SU-DHL-6 (cell line): Measurements from ENCODE around the gene ALK.

Source experiments
- H2AFZ ChIP-seq: fragments of 200-600 bp; sonication (generic); 2 replicates; pipeline ENCODE4 v1.6.1; 2014; ENCODE audit warnings: low read depth, mild to moderate bottlenecking, moderate library complexity, mixed read lengths, antibody characterized with exemption, low read length; ENCODE audit not compliant: severe bottlenecking
- H3F3A ChIP-seq: fragments of 200-600 bp; shearing (Covaris generic); 2 replicates; pipeline ENCODE4 v1.6.0; 2016; ENCODE audit warnings: antibody characterized with exemption, mild to moderate bottlenecking; ENCODE audit not compliant: insufficient read depth
- H3K27ac ChIP-seq: fragments of 200-600 bp; sonication (generic); 2 replicates; pipeline ENCODE4 v1.5.1; 2016; ENCODE audit warnings: low read depth, mild to moderate bottlenecking, low read length, moderate library complexity, mixed read lengths
- H3K27me3 ChIP-seq: fragments of 200-600 bp; sonication (generic), shearing (Covaris generic); 2 replicates; pipeline ENCODE4 v1.6.0; 2014; ENCODE audit warnings: mild to moderate bottlenecking, low read length
- H3K36me3 ChIP-seq: fragments of 200-600 bp; sonication (generic); 2 replicates; pipeline ENCODE4 v1.6.1; 2014; ENCODE audit warnings: mild to moderate bottlenecking, low read length, mixed read lengths
- H3K4me2 ChIP-seq: fragments of 300-600, 200-600 bp; shearing (Covaris generic), sonication (generic); 2 replicates; pipeline ENCODE4 v1.6.0; 2014; ENCODE audit warnings: low read length, low read depth, mild to moderate bottlenecking; ENCODE audit not compliant: poor library complexity, severe bottlenecking
- H3K4me3 ChIP-seq: fragments of 200-600 bp; sonication (generic); 2 replicates; pipeline ENCODE4 v1.5.1; 2014; ENCODE audit warnings: antibody characterized with exemption, low read length, mild to moderate bottlenecking, mixed read lengths; ENCODE audit not compliant: insufficient read depth, poor library complexity, severe bottlenecking
- H3K79me2 ChIP-seq: fragments of 200-600 bp; sonication (generic); 2 replicates; pipeline ENCODE4 v1.6.1; 2014; ENCODE audit warnings: mild to moderate bottlenecking, low read length, moderate library complexity; ENCODE audit not compliant: insufficient read depth
- H3K9ac ChIP-seq: fragments of 200-600 bp; sonication (generic); 2 replicates; pipeline ENCODE4 v1.7.0; 2014; ENCODE audit warnings: mild to moderate bottlenecking, low read length
- H3K9me2 ChIP-seq: fragments of 200-600 bp; sonication (generic); replicated peaks from 2 replicates; pipeline ENCODE4 v1.6.1; 2014; ENCODE audit warnings: low read length; ENCODE audit not compliant: insufficient read depth
- H3K9me3 ChIP-seq: fragments of 200-600 bp; sonication (generic); 2 replicates; pipeline ENCODE4 v1.6.1; 2014; ENCODE audit warnings: low read length, mixed read lengths; ENCODE audit not compliant: insufficient read depth
- H4K20me1 ChIP-seq: fragments of 200-600 bp; sonication (generic); 2 replicates; pipeline ENCODE4 v1.6.1; 2014; ENCODE audit warnings: low read depth, mild to moderate bottlenecking, antibody characterized with exemption, low read length, moderate library complexity, mixed read lengths
- CTCF ChIP-seq: fragments of 200-600 bp; sonication (generic); IDR thresholded peaks from one replicate; pipeline ENCODE4 v1.5.1; 2017; ENCODE audit warnings: antibody characterized with exemption, mild to moderate bottlenecking, low read length, moderate library complexity; ENCODE audit not compliant: insufficient read depth, poor library complexity, severe bottlenecking
- EZH2phosphoT487 ChIP-seq: fragments of 200-600 bp; sonication (generic), shearing (Covaris generic); conservative IDR thresholded peaks from 2 replicates; pipeline ENCODE4 v1.6.1; 2018; ENCODE audit warnings: mild to moderate bottlenecking, antibody characterized with exemption, low read length, moderate library complexity, mixed read lengths

ALK gene

GRCh38 chr2:29370173-29370572 is 551.2 kb downstream of the ALK start:
- H3K27ac ChIP-seq = no peak overlapping the region
- H3K9me3 ChIP-seq = no peaks in the 10 kb centered on the region
- no peak overlapping the region for H3K4me2 ChIP-seq
- H3K4me3 ChIP-seq = no peak overlapping the region
- H2AFZ ChIP-seq = no peak overlapping the region
- no peaks in the 10 kb centered on the region for H3K79me2 ChIP-seq
- no peaks in the 10 kb centered on the region for H3K9me2 ChIP-seq
- TF ChIP-seq EZH2phosphoT487 (no peak), CTCF (no peak)
- no peaks in the 10 kb centered on the region for H3F3A ChIP-seq
- H3K36me3 ChIP-seq = no peaks in the 10 kb centered on the region
- H4K20me1 ChIP-seq = no peaks in the 10 kb centered on the region
- H3K9ac ChIP-seq = no peak overlapping the region
- H3K27me3 ChIP-seq = no peaks in the 10 kb centered on the region

DNA sequence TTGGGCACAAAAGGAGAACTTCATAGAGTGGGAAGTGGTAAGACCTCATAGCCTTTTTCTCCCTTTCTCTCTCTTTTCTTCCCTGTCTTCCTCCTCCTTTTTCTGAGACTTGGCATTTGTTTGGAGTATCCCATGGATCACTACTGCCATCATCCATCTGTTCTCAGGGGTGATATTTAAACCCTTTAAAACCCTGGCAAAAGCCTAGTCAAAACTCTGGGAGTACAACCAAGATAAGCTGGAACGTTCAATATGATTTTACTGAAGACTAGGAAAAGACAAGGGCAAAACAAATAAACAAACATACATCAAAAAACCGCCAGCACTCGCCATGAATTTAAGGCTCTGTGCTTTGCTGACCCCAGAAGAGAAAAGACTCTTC is 552.7 kb downstream of the ALK start:
- Histone ChIP-seq H3K79me2 (no peaks in the 10 kb centered on the region), H2AFZ (no peak overlapping the region), H3K4me2 (no peak overlapping the region), H3K9ac (no peak overlapping the region), H4K20me1 (no peaks in the 10 kb centered on the region), H3K27me3 (no peaks in the 10 kb centered on the region), H3K9me2 (no peaks in the 10 kb centered on the region), H3K4me3 (no peak overlapping the region), H3K27ac (no peak overlapping the region), H3F3A (no peaks in the 10 kb centered on the region), H3K9me3 (no peaks in the 10 kb centered on the region), H3K36me3 (no peaks in the 10 kb centered on the region)
- TF ChIP-seq EZH2phosphoT487 (no peak), CTCF (no peak)

DNA sequence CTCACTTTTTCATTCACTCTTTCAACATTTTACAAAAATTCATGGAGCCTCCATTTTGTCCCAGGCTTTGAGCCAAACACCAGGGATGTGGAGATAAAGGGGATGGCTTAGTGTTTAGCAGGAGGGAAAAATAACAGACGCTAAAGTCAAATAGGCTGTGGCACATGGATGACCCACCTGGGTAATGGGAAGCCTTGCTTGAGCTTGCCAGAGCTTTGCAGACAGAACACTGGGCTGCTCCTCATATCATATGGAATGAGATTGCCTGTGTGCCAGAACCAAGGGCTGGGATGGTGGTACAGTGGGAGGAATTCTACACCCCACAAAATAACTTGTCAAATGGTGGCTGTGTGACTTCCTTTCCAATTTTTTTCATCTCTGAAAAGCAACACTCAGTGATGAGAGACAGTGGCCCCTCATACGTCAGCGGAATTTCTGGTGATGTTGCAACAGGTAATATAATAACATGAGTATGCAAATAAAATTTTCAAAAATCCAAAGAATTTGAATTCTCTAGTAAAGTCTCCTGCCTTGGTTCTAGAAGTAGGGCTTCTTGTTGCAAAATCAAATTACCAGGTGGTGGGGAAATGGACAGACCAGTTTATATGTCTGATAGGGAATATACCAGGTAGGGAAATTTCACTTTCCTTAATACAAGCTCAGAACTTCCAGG is 553.3 kb downstream of the ALK start:
- no peaks in the 10 kb centered on the region for H3K36me3 ChIP-seq
- TF ChIP-seq CTCF = no peak
- no peak for TF ChIP-seq EZH2phosphoT487
- H3K27ac ChIP-seq = no peak overlapping the region

More for the DNA sequence above, 553.3 kb downstream of the ALK start:
- H3K9ac ChIP-seq = no peak overlapping the region
- no peaks in the 10 kb centered on the region for H3K27me3 ChIP-seq
- no peaks in the 10 kb centered on the region for H3K9me3 ChIP-seq
- H2AFZ ChIP-seq = no peak overlapping the region
- H3K4me3 ChIP-seq = no peak overlapping the region
- no peaks in the 10 kb centered on the region for H3K79me2 ChIP-seq
- H4K20me1 ChIP-seq = no peaks in the 10 kb centered on the region
- no peak overlapping the region for H3K4me2 ChIP-seq
- no peaks in the 10 kb centered on the region for H3F3A ChIP-seq
- no peaks in the 10 kb centered on the region for H3K9me2 ChIP-seq
